Breast epithelium (tissue), 3 donors: ENCODE results near the gene SNX5.

Experiments
- CTCF ChIP-seq, 3 donors: fragments of 450-650 bp; IDR thresholded peaks; one replicate each; pipeline ENCODE4 v1.5.1; 2016 to 2017; ENCODE audit warnings: antibody characterized with exemption in 3 of 3, mild to moderate bottlenecking in 3 of 3, moderate library complexity in 3 of 3
- POLR2A ChIP-seq: fragments of 450-650 bp; IDR thresholded peaks from one replicate; pipeline ENCODE4 v1.6.1; 2016; ENCODE audit warnings: antibody characterized with exemption, mild to moderate bottlenecking, moderate library complexity

GRCh38 chr20:17902531-17903083 is 66.0 kb downstream of the SNX5 start:
- no peak for TF ChIP-seq CTCF (IDR thresholded peaks at IDR 0.05)
- no peak for TF ChIP-seq POLR2A
